Endothelial cell of umbilical vein (primary cell): ENCODE results near the gene SCG2. TPM values are rescaled to one million over a fixed set of nuclear protein-coding genes. Genes with fewer than 3 reads are reported as not detected.

Experiments
- BruUV-seq: library from RNA; stranded (reverse); fragments of 400-500 nt; replicated peaks from 2 replicates; lab custom pipeline; 2021; lab: Mats Ljungman, UMichigan
- CTCF ChIA-PET: fragments of 300-600, 350-600 bp; sonication (Branson Sonifier 250); formaldehyde crosslinking; loops from one replicate; lab custom pipeline; 2021; ENCODE audit warnings: antibody characterized with exemption, inconsistent platforms; lab: Charles Lee
- POLR2A ChIA-PET: fragments of 300-600, 350-600 bp; sonication (Branson Sonifier 250); formaldehyde crosslinking; loops from one replicate; lab custom pipeline; 2021; ENCODE audit warnings: antibody characterized with exemption, inconsistent platforms; lab: Charles Lee
- DNase-seq: peaks from one replicate; pipeline ENCODE4 v3.0.0-alpha.2; 2011; ENCODE audit warnings: low read depth, low spot score
- FAIRE-seq: peaks from 2 replicates; lab custom pipeline; 2011; peaks lifted over from hg19 to GRCh38; lab: Jason Lieb, UNC
- H2AFZ ChIP-seq: 2 replicates; pipeline ENCODE4 v1.6.0; 2012; ENCODE audit warnings: low read depth, low read length, control low read depth, inconsistent platforms
- H3K27ac ChIP-seq: 2 replicates; pipeline ENCODE4 v1.5.1; 2011; ENCODE audit warnings: low read depth, mild to moderate bottlenecking, control low read depth, low read length, moderate library complexity; ENCODE audit not compliant: insufficient read depth
- H3K27me3 ChIP-seq, 2 experiments: 2 replicates each; pipeline versions ENCODE4 v1.6.0 to v1.6.1; 2011; ENCODE audit warnings: low read length in 2 of 2, mixed read lengths in 1 of 2; ENCODE audit not compliant: control insufficient read depth in 2 of 2, insufficient read depth in 2 of 2
- H3K36me3 ChIP-seq, 2 experiments: 2 replicates in 1 of 2; 3 replicates in 1 of 2; pipeline ENCODE4 v1.5.1; 2011; ENCODE audit warnings: low read length in 2 of 2, mild to moderate bottlenecking in 1 of 2, moderate library complexity in 1 of 2; ENCODE audit not compliant: control insufficient read depth in 2 of 2, insufficient read depth in 2 of 2; ENCODE audit errors: extremely low read depth in 1 of 2
- H3K4me1 ChIP-seq: 3 replicates; pipeline ENCODE4 v1.5.1; 2011; ENCODE audit warnings: mild to moderate bottlenecking, low read length; ENCODE audit not compliant: control insufficient read depth, insufficient read depth; ENCODE audit errors: extremely low read depth
- H3K4me2 ChIP-seq: 2 replicates; pipeline ENCODE4 v1.6.1; 2011; ENCODE audit warnings: low read length, control low read depth, mixed read lengths; ENCODE audit not compliant: insufficient read depth
- H3K4me3 ChIP-seq, 3 experiments: fragments of 200-600 bp in 1 of 3; sonication (generic), shearing (Covaris generic) in 1 of 3; replicated peaks in 1 of 3; 2 replicates each; pipeline ENCODE4 v1.5.1; 2011 to 2016; ENCODE audit warnings: control low read depth in 3 of 3, low read length in 3 of 3, mild to moderate bottlenecking in 2 of 3, inconsistent platforms in 1 of 3, low read depth in 1 of 3, moderate library complexity in 1 of 3; ENCODE audit not compliant: insufficient read depth in 1 of 3
- H3K79me2 ChIP-seq: 2 replicates; pipeline ENCODE4 v1.6.0; 2012; ENCODE audit warnings: low read length, inconsistent platforms; ENCODE audit not compliant: control insufficient read depth, insufficient read depth
- H3K9ac ChIP-seq: replicated peaks from 2 replicates; pipeline ENCODE3; 2011; ENCODE audit warnings: low read length, control low read depth; ENCODE audit not compliant: insufficient read depth; ENCODE audit errors: extremely low read depth
- H3K9me1 ChIP-seq: replicated peaks from 3 replicates; pipeline ENCODE4 v1.6.0; 2011; ENCODE audit warnings: mild to moderate bottlenecking, low read length; ENCODE audit not compliant: control insufficient read depth, insufficient read depth; ENCODE audit errors: extremely low read depth
- H3K9me3 ChIP-seq: replicated peaks from 2 replicates; pipeline ENCODE4 v1.5.1; 2012; ENCODE audit warnings: low read length, inconsistent platforms; ENCODE audit not compliant: control insufficient read depth, insufficient read depth
- H4K20me1 ChIP-seq: replicated peaks from 2 replicates; pipeline ENCODE3; 2011; ENCODE audit warnings: mild to moderate bottlenecking, low read length; ENCODE audit not compliant: control insufficient read depth, insufficient read depth; ENCODE audit errors: extremely low read depth
- EZH2 ChIP-seq: IDR thresholded peaks from 2 replicates; pipeline ENCODE4 v1.6.1; 2012; ENCODE audit warnings: borderline replicate concordance, low read depth, mild to moderate bottlenecking, moderate library complexity, low read length, inconsistent platforms; ENCODE audit not compliant: severe bottlenecking
- FOS ChIP-seq: IDR thresholded peaks from 2 replicates; pipeline ENCODE4 v1.6.1; 2011; ENCODE audit warnings: mild to moderate bottlenecking, low read length, moderate library complexity, borderline replicate concordance; ENCODE audit not compliant: insufficient read depth
- GATA2 ChIP-seq: IDR thresholded peaks from 2 replicates; pipeline ENCODE4 v1.7.0; 2011; ENCODE audit warnings: low read depth, mild to moderate bottlenecking, moderate library complexity, mixed read lengths, low read length; ENCODE audit not compliant: insufficient read length, insufficient read depth
- JUN ChIP-seq: IDR thresholded peaks from 2 replicates; pipeline ENCODE4 v1.6.1; 2011; ENCODE audit warnings: borderline replicate concordance, low read depth; ENCODE audit not compliant: insufficient read length, insufficient read depth
- MYC ChIP-seq: IDR thresholded peaks from one replicate; pipeline ENCODE4 v1.6.1; 2011; ENCODE audit warnings: mild to moderate bottlenecking, low read depth, low read length
- POLR2A ChIP-seq: IDR thresholded peaks from 2 replicates; pipeline ENCODE4 v1.6.1; 2012; ENCODE audit warnings: low read depth, mild to moderate bottlenecking, control low read depth, low read length
- POLR2AphosphoS5 ChIP-seq: IDR thresholded peaks from 2 replicates; pipeline ENCODE4 v1.6.1; 2012; ENCODE audit warnings: low read depth, mild to moderate bottlenecking, control low read depth, low read length, moderate library complexity; ENCODE audit not compliant: insufficient read depth
- dilution Hi-C: fragments of 300-500 bp; cut with MboI; formaldehyde crosslinking; loops from one replicate; pipeline ENCODE4 v1.15.0; 2019; ENCODE audit warnings: low sequenced_read_pairs; ENCODE audit not compliant: extremely low pct_ligation_motif_present
- intact Hi-C: fragments of 100-400 bp; cut with micrococcal nuclease; formaldehyde crosslinking; loops from one replicate; pipeline ENCODE4 v1.10.0; 2022
- polyA plus RNA-seq, 4 experiments: library from polyadenylated mRNA; depleted of rRNA in 3 of 4; stranded (reverse) in 3 of 4; unstranded in 1 of 4; fragments of >200 nt; gene quantifications; 2 replicates each; pipeline versions ENCODE4 v1.2.1 to v1.2.3, GENCODE V29; 2011 to 2012; ENCODE audit warnings: missing spikeins in 1 of 4
- total RNA-seq: library from RNA; stranded (reverse); gene quantifications from 2 replicates; pipeline ENCODE4 v1.2.3, GENCODE V29; 2021
- TF ChIP-seq, protein P1 (sequence below), 2 donors: IDR thresholded peaks; 1 replicate in 1 of 2; 2 replicates in 1 of 2; pipeline ENCODE4 v1.5.1; 2011; ENCODE audit warnings: low read length in 2 of 2, mild to moderate bottlenecking in 2 of 2, moderate library complexity in 2 of 2, control low read depth in 1 of 2, inconsistent platforms in 1 of 2, low read depth in 1 of 2; ENCODE audit not compliant: insufficient read depth in 1 of 2; ENCODE audit errors: extremely low read depth in 1 of 2
- TF ChIP-seq, protein P2 (sequence below): IDR thresholded peaks from 2 replicates; pipeline ENCODE4 v1.6.1; 2011; ENCODE audit not compliant: insufficient read depth, insufficient read length

Gene SCG2
- total and polyA plus RNA-seq, 2 donors (not counting 3 experiments of a cell fraction or from before 2014, with no cell fraction given): not detected

DNA sequence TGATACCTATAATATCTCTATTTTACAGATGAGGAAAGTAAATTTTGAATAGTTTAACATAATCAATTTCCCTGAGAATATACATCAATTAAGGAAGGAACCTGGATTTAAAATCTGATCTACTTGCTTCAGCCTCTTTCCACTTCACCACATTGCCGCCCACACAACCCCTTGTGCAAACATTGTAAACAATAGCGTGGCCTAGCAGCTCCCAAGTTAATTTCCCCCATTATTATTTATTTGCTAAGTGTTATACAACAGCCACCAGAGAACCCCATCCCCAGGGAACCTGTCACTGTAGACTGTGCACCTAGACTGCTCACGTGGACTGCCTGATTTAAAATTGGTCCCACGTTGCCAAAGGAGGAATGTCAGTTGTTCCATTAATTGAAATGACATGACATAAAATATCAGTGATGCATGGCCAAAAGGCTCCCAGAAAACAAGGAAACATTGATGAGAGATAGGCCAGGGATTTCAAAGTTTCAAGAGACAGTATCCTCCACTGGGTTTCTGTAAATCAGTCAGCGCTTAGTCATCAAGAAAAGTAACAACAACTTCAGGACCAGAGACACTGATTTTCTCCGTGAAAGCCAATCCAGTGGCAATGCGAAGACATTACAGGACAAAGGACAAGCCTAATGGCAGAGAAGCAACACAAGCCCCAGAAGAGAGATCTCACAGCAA is 41.3 kb downstream of the SCG2 start:
- dilution Hi-C loops (no loop called here), intact Hi-C loops (loop anchor here (5.0 kb wide), 1 partner anchor 166 kb away; no protein-coding TSS in a partner anchor)
- ChIA-PET CTCF (no interaction called here), POLR2A (no interaction called here)
- peaks cover 8% of the 10 kb centered on the region for H3K4me1 ChIP-seq
- no peak overlapping the region for H3K4me3 ChIP-seq
- H3K9me1 ChIP-seq: no peaks in the 10 kb centered on the region
- no peaks in the 10 kb centered on the region for H4K20me1 ChIP-seq
- H2AFZ ChIP-seq: no peak overlapping the region
- DNase-seq: no peak
- H3K9ac ChIP-seq: no peak overlapping the region
- H3K27me3 ChIP-seq: peaks cover 2 to 8% of the 10 kb centered on the region in 2 experiments
- H3K9me3 ChIP-seq: no peaks in the 10 kb centered on the region
- peak; percentile 40 for FAIRE-seq
- TF ChIP-seq JUN (no peak), MYC (no peak), EZH2 (no peak), POLR2AphosphoS5 (no peak), POLR2A (no peak), FOS (no peak), GATA2 (no peak)
- TF ChIP-seq, protein P1, sequence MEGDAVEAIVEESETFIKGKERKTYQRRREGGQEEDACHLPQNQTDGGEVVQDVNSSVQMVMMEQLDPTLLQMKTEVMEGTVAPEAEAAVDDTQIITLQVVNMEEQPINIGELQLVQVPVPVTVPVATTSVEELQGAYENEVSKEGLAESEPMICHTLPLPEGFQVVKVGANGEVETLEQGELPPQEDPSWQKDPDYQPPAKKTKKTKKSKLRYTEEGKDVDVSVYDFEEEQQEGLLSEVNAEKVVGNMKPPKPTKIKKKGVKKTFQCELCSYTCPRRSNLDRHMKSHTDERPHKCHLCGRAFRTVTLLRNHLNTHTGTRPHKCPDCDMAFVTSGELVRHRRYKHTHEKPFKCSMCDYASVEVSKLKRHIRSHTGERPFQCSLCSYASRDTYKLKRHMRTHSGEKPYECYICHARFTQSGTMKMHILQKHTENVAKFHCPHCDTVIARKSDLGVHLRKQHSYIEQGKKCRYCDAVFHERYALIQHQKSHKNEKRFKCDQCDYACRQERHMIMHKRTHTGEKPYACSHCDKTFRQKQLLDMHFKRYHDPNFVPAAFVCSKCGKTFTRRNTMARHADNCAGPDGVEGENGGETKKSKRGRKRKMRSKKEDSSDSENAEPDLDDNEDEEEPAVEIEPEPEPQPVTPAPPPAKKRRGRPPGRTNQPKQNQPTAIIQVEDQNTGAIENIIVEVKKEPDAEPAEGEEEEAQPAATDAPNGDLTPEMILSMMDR (IDR thresholded peaks at IDR 0.05; ENCODE audit: extremely low read depth in 1 of 2, insufficient read depth in 1 of 2, low read depth in 1 of 2, low read length in 2 of 2): no peak
- TF ChIP-seq, protein P2, sequence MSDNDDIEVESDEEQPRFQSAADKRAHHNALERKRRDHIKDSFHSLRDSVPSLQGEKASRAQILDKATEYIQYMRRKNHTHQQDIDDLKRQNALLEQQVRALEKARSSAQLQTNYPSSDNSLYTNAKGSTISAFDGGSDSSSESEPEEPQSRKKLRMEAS: no peak
- no TSS peak for BruUV-seq
- no peak overlapping the region for H3K27ac ChIP-seq
- no peaks in the 10 kb centered on the region for H3K36me3 ChIP-seq
- no peak overlapping the region for H3K4me2 ChIP-seq
- no peaks in the 10 kb centered on the region for H3K79me2 ChIP-seq
